ENCODE measurements around the gene ZNF688.

DNA sequence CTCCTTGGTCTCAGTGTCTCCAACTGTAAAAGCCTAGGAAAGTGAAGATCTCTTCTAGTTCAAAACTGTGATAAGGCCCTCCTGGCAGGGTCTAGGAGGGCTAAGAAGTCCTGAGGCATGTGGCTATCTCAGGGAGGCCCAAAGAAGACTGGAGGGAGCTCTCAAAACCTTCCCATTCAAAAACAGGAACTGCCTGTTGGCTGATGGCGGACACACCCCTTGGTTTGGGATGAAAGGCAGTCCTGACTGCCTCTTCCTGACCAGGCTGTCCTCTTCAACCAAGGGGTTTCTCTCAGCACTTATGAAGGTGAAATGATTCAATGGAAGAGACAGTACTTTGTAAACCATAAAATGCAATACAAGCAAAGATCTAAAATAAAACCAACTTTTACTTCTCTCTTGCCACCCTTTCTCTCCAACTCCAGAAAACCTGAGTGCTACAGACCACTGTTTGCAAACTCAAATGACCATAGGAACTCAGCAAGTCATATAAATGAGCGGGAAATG lies 18.1 kb downstream of the ZNF688 start:
- TF ChIP-seq, protein P1, sequence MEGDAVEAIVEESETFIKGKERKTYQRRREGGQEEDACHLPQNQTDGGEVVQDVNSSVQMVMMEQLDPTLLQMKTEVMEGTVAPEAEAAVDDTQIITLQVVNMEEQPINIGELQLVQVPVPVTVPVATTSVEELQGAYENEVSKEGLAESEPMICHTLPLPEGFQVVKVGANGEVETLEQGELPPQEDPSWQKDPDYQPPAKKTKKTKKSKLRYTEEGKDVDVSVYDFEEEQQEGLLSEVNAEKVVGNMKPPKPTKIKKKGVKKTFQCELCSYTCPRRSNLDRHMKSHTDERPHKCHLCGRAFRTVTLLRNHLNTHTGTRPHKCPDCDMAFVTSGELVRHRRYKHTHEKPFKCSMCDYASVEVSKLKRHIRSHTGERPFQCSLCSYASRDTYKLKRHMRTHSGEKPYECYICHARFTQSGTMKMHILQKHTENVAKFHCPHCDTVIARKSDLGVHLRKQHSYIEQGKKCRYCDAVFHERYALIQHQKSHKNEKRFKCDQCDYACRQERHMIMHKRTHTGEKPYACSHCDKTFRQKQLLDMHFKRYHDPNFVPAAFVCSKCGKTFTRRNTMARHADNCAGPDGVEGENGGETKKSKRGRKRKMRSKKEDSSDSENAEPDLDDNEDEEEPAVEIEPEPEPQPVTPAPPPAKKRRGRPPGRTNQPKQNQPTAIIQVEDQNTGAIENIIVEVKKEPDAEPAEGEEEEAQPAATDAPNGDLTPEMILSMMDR (IDR thresholded peaks at IDR 0.05): no peak
- TF ChIP-seq POLR2A (IDR thresholded peaks at IDR 0.05; ENCODE audit: low read depth): no peak
- TF ChIP-seq EP300 (IDR thresholded peaks at IDR 0.05): no peak
- TF ChIP-seq POLR2AphosphoS5 (IDR thresholded peaks at IDR 0.05): no peak
